Activated CD8-positive, alpha-beta memory T cell treated with anti-CD3 and anti-CD28 coated beads, Interleukin-2, amount 50 U/mL, for 24 hours (primary cell): Measurements from ENCODE around the gene SGCE.
A peak's percentile ranks its signal among the peaks of the same experiment; 100 is the strongest.

Source experiments
- DNase-seq: peaks from one replicate; pipeline ENCODE4 v3.0.0-alpha.2; 2020; ENCODE audit errors: extremely low read depth

Gene SGCE

GRCh38 chr7:94660006-94660405 lies 4.1 kb upstream of the SGCE start:
- DNase-seq: no peak

GRCh38 chr7:94658826-94659225 lies 2.9 kb upstream of the SGCE start:
- DNase-seq: no peak

GRCh38 chr7:94657771-94658693 lies 2.1 kb upstream of the SGCE start:
- peak; percentile 72 for DNase-seq

GRCh38 chr7:94656925-94657731 lies 1.2 kb upstream of the SGCE start:
- no peak for DNase-seq

GRCh38 chr7:94656658-94656924 lies 658 bp upstream of the SGCE start:
- no peak for DNase-seq

GRCh38 chr7:94655126-94655847 lies 646 bp downstream of the SGCE start:
- no peak for DNase-seq

- no peak for DNase-seq
Observed at GRCh38 chr7:94654783-94655125, 1.2 kb downstream of the SGCE start.

- no peak for DNase-seq
Observed at GRCh38 chr7:94650147-94651051, 5.5 kb downstream of the SGCE start.

GRCh38 chr7:94649450-94649849 lies 6.5 kb downstream of the SGCE start:
- no peak for DNase-seq

- DNase-seq: no peak
Observed at GRCh38 chr7:94648731-94649130, 7.2 kb downstream of the SGCE start.

GRCh38 chr7:94647295-94647694 lies 8.6 kb downstream of the SGCE start:
- DNase-seq: no peak

GRCh38 chr7:94643771-94644545 lies 12.0 kb downstream of the SGCE start:
- DNase-seq: no peak

GRCh38 chr7:94642838-94643653 lies 12.9 kb downstream of the SGCE start:
- DNase-seq: no peak

GRCh38 chr7:94639384-94639783 lies 16.5 kb downstream of the SGCE start:
- DNase-seq: no peak

GRCh38 chr7:94635687-94636086 lies 20.2 kb downstream of the SGCE start:
- no peak for DNase-seq

GRCh38 chr7:94634502-94634901 lies 21.4 kb downstream of the SGCE start:
- no peak for DNase-seq

- DNase-seq: no peak
Observed at GRCh38 chr7:94633687-94634086, 22.2 kb downstream of the SGCE start.

GRCh38 chr7:94633014-94633341 lies 23.0 kb downstream of the SGCE start:
- no peak for DNase-seq

GRCh38 chr7:94632338-94633013 lies 23.5 kb downstream of the SGCE start:
- DNase-seq: no peak
